OCI-LY7 (cell line): Measurements from ENCODE around the gene SIN3B.

Source experiments
- CTCF ChIP-seq: fragments of 200-600 bp; sonication (generic); conservative IDR thresholded peaks from 2 replicates; pipeline ENCODE4 v1.5.1; 2014; ENCODE audit warnings: mild to moderate bottlenecking, antibody characterized with exemption, low read length, moderate library complexity, mixed read lengths
- EZH2phosphoT487 ChIP-seq: fragments of 200-600 bp; sonication (generic); IDR thresholded peaks from 2 replicates; pipeline ENCODE4 v1.6.1; 2018; ENCODE audit warnings: low read depth, borderline replicate concordance, mild to moderate bottlenecking, mixed run types, antibody characterized with exemption, low read length, moderate library complexity, mixed read lengths

- TF ChIP-seq CTCF (no peak), EZH2phosphoT487 (no peak)
Observed at GRCh38 chr19:16876904-16877361, 47.7 kb downstream of the SIN3B start.
